Fibroblast of lung (primary cell): ENCODE data around the gene ELOVL5. TPM values are rescaled to one million over a fixed set of nuclear protein-coding genes. Genes with fewer than 3 reads are reported as not detected.

ENCODE experiments used
- DNase-seq, 2 donors: peaks; one replicate each; pipeline versions ENCODE4 v3.0.0 to v3.0.0-alpha.2; 2010; ENCODE audit warnings: low read depth in 2 of 2
- H2AFZ ChIP-seq: 2 replicates; pipeline ENCODE4 v1.5.1; 2012; ENCODE audit warnings: low read length, control low read depth, inconsistent platforms
- H3K27ac ChIP-seq: 2 replicates; pipeline ENCODE4 v1.5.1; 2011; ENCODE audit warnings: low read length, control low read depth; ENCODE audit not compliant: insufficient read depth
- H3K27me3 ChIP-seq: 2 replicates; pipeline ENCODE4 v1.5.1; 2011; ENCODE audit warnings: mild to moderate bottlenecking, low read length; ENCODE audit not compliant: control insufficient read depth, insufficient read depth
- H3K36me3 ChIP-seq: 2 replicates; pipeline ENCODE4 v1.5.1; 2011; ENCODE audit warnings: low read length; ENCODE audit not compliant: control insufficient read depth, insufficient read depth
- H3K4me1 ChIP-seq: 2 replicates; pipeline ENCODE4 v1.5.1; 2011; ENCODE audit warnings: low read length; ENCODE audit not compliant: control insufficient read depth, insufficient read depth; ENCODE audit errors: extremely low read depth
- H3K4me2 ChIP-seq: 2 replicates; pipeline ENCODE4 v1.5.1; 2011; ENCODE audit warnings: low read length, control low read depth; ENCODE audit not compliant: insufficient read depth; ENCODE audit errors: extremely low read depth
- H3K4me3 ChIP-seq, 4 experiments: fragments of 200-600 bp in 1 of 4; sonication (generic) in 1 of 4; replicated peaks in 1 of 4; 2 replicates each; pipeline ENCODE4 v1.5.1; 2011 to 2016; ENCODE audit warnings: low read length in 4 of 4, low read depth in 3 of 4, mild to moderate bottlenecking in 3 of 4, control low read depth in 2 of 4, inconsistent platforms in 1 of 4, mixed read lengths in 1 of 4; ENCODE audit not compliant: insufficient read depth in 1 of 4; ENCODE audit errors: control extremely low read depth in 1 of 4
- H3K79me2 ChIP-seq: 2 replicates; pipeline ENCODE4 v1.5.1; 2012; ENCODE audit warnings: mild to moderate bottlenecking, low read length, inconsistent platforms; ENCODE audit not compliant: control insufficient read depth, insufficient read depth
- H3K9ac ChIP-seq: 2 replicates; pipeline ENCODE4 v1.5.1; 2011; ENCODE audit warnings: mild to moderate bottlenecking, low read length, control low read depth; ENCODE audit not compliant: insufficient read depth
- H3K9me3 ChIP-seq: 2 replicates; pipeline ENCODE4 v1.5.1; 2012; ENCODE audit warnings: low read depth, low read length; ENCODE audit not compliant: control insufficient read depth, insufficient read depth
- H4K20me1 ChIP-seq: 2 replicates; pipeline ENCODE4 v1.5.1; 2011; ENCODE audit warnings: low read length; ENCODE audit not compliant: control insufficient read depth, insufficient read depth; ENCODE audit errors: extremely low read depth
- CTCF ChIP-seq, 2 donors: IDR thresholded peaks in 1 of 2; conservative IDR thresholded peaks in 1 of 2; 1 replicate in 1 of 2; 2 replicates in 1 of 2; pipeline ENCODE4 v1.5.1; 2011 to 2012; ENCODE audit warnings: low read length in 2 of 2, control low read depth in 1 of 2, inconsistent platforms in 1 of 2, low read depth in 1 of 2, mild to moderate bottlenecking in 1 of 2
- EZH2 ChIP-seq: IDR thresholded peaks from 2 replicates; pipeline ENCODE4 v1.5.1; 2012; ENCODE audit warnings: low read length, control low read depth, mild to moderate bottlenecking; ENCODE audit errors: missing control alignments
- polyA plus RNA-seq, 2 donors: library from polyadenylated mRNA; depleted of rRNA in 1 of 2; stranded (reverse) in 1 of 2; unstranded in 1 of 2; fragments of >200 nt; gene quantifications; 2 replicates each; pipeline ENCODE4 v1.2.1, GENCODE V29; 2011 to 2012; ENCODE audit warnings: missing spikeins in 1 of 2
- total RNA-seq: library from RNA; depleted of rRNA; stranded (reverse); fragments of >200 nt; gene quantifications from 2 replicates; pipeline ENCODE4 v1.2.1, GENCODE V29; 2014

The ELOVL5 gene
- total and polyA plus RNA-seq, 2 donors (not counting 1 experiment from before 2014, with no cell fraction given), result 67.7 to 96.7 TPM

GRCh38 chr6:53360093-53360912 lies 11.6 kb upstream of the ELOVL5 start:
- Histone ChIP-seq H3K4me2 (peak overlapping the region; percentile 94), H3K27ac (peak overlapping the region; percentile 98), H3K36me3 (no peaks in the 10 kb centered on the region), H4K20me1 (no peaks in the 10 kb centered on the region), H3K9me3 (no peaks in the 10 kb centered on the region), H3K79me2 (no peaks in the 10 kb centered on the region), H3K4me3 (peak overlapping the region in 3 of 4 experiments; percentile 52 to 62 (median 56)), H2AFZ (peak overlapping the region; percentile 21), H3K4me1 (peaks cover 16% of the 10 kb centered on the region), H3K9ac (no peak overlapping the region), H3K27me3 (no peaks in the 10 kb centered on the region)
- peak; percentile 40 to 45 for DNase-seq
- TF ChIP-seq EZH2, result no peak
- TF ChIP-seq CTCF (conservative IDR thresholded peaks at IDR 0.05 in 1 of 2, IDR thresholded peaks at IDR 0.05 in 1 of 2; ENCODE audit: low read depth in 1 of 2, low read length in 2 of 2), result no peak

- peak overlapping the region; percentile 98 for H3K27ac ChIP-seq
- TF ChIP-seq CTCF (conservative IDR thresholded peaks at IDR 0.05 in 1 of 2, IDR thresholded peaks at IDR 0.05 in 1 of 2; ENCODE audit: low read depth in 1 of 2, low read length in 2 of 2) (no peak), EZH2 (no peak)
- DNase-seq, result no peak
These were observed 11.0 kb upstream of the ELOVL5 start for GRCh38 chr6:53359843-53360092.

GRCh38 chr6:53359095-53359842 lies 10.5 kb upstream of the ELOVL5 start:
- H2AFZ ChIP-seq, result peak overlapping the region; percentile 95
- no peaks in the 10 kb centered on the region for H3K27me3 ChIP-seq
- H3K36me3 ChIP-seq, result no peaks in the 10 kb centered on the region
- DNase-seq, result peak; percentile 96 to 97
- TF ChIP-seq EZH2 (no peak), CTCF (conservative IDR thresholded peaks at IDR 0.05 in 1 of 2, IDR thresholded peaks at IDR 0.05 in 1 of 2; ENCODE audit: low read depth in 1 of 2, low read length in 2 of 2) (no peak)
- no peaks in the 10 kb centered on the region for H3K79me2 ChIP-seq
- H3K9ac ChIP-seq, result peak overlapping the region; percentile 71
- peaks cover 16% of the 10 kb centered on the region for H3K4me1 ChIP-seq
- H3K4me3 ChIP-seq, result peak overlapping the region; percentile 52 to 62 (median 54)
- no peaks in the 10 kb centered on the region for H4K20me1 ChIP-seq
- peak overlapping the region; percentile 94 for H3K4me2 ChIP-seq
- H3K27ac ChIP-seq, result peak overlapping the region; percentile 98
- H3K9me3 ChIP-seq, result no peaks in the 10 kb centered on the region

More at GRCh38 chr6:53359843-53360092, 11.0 kb upstream of the ELOVL5 start:
- H3K36me3 ChIP-seq, result no peaks in the 10 kb centered on the region
- H3K27me3 ChIP-seq, result no peaks in the 10 kb centered on the region
- H3K4me3 ChIP-seq, result peak overlapping the region; percentile 52 to 62 (median 54)
- H3K9me3 ChIP-seq, result no peaks in the 10 kb centered on the region
- H3K79me2 ChIP-seq, result no peaks in the 10 kb centered on the region
- H4K20me1 ChIP-seq, result no peaks in the 10 kb centered on the region
- H2AFZ ChIP-seq, result peak overlapping the region; percentile 95
- H3K4me1 ChIP-seq, result peaks cover 16% of the 10 kb centered on the region
- peak overlapping the region; percentile 94 for H3K4me2 ChIP-seq
- H3K9ac ChIP-seq, result peak overlapping the region; percentile 71
